GM18526 (cell line): ENCODE data around the gene G6PC1.

Source experiments
- POLR2A ChIP-seq: IDR thresholded peaks from 3 replicates; pipeline ENCODE4 v1.6.1; 2011; ENCODE audit not compliant: insufficient read length; ENCODE audit errors: extremely low read depth

Gene G6PC1

DNA sequence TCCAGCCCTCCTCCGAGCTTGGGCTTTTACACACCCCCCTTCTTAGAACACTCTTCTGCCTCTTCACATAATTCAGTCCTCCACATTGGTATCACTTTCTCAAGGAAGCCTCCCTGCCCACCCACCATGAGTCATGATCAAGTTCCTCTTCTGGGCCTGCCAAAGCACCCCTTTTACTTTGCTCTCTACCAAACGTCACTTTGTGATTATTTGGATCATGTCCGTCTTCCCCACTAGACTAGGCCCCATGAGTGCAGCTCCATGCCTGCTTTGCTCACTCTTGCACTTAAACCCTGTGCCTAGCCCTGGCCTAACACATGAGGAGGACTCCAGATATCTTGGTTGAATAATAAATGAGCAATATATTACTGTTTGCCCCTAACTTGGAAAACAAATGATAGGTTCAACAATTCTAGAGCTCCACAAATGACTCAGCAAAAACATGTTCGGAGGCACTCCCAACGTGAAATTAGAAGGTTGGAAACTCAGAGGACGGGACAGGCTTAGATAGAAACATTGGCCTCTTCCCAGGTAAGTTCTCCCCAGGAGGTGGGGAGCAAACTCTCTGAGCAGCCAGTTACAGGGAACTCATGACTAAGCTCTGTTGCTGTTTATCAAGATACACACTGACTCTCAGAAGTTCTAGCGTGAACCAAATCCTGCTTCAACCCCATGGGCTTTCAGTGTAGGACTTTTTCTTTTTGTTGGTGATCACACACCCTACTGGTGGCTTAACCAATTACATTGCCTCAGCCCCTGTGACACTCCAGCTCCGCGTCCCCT lies 28.3 kb downstream of the G6PC1 start:
- TF ChIP-seq POLR2A = no peak

GRCh38 chr17:42929497-42929844 lies 28.9 kb downstream of the G6PC1 start:
- no peak for TF ChIP-seq POLR2A

DNA sequence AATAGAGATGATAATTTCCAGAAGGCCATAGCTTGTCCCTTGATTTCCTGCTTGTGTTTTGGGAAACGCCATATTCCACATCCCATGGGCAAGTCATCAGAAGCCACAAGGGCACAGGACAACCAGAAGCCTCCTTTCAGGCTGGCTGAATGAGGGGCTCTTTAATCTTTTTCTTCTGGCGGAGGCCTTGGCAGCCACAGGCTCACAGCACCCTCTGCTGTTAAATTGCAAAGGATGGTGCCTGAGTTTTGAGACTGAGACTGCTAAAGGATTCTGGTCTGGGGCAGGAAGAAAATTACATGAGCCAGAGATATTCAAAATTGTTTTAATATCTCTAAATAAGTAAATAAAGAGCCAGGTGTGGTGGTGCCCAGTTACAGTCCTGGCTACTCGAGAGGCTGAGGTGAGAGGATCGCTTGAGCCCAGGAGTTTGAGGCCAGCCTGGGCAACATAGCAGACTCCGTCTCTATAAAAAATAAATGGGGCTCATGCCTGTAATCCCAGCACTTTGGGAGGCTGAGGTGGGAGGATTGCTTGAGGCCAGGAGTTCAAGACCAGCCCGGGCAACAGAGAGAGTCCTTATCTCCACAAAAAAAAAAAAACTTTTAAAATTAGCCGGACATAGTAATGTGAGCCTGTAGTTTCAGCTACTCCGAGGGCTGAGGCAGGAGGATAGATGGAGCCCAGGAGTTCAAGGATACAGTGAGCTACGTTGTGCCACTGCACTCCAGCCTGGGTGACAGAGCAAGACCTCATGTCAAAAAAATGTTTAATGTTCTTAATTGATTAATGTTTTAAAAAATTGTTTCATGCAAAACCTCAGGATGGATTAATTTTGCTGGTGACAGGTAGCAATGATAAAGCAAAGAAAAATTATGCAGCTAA lies 37.4 kb downstream of the G6PC1 start:
- TF ChIP-seq POLR2A = no peak

GRCh38 chr17:42944211-42944610 lies 43.6 kb downstream of the G6PC1 start:
- TF ChIP-seq POLR2A = no peak

- TF ChIP-seq POLR2A = no peak
Observed at GRCh38 chr17:42946812-42947211, 46.2 kb downstream of the G6PC1 start.

DNA sequence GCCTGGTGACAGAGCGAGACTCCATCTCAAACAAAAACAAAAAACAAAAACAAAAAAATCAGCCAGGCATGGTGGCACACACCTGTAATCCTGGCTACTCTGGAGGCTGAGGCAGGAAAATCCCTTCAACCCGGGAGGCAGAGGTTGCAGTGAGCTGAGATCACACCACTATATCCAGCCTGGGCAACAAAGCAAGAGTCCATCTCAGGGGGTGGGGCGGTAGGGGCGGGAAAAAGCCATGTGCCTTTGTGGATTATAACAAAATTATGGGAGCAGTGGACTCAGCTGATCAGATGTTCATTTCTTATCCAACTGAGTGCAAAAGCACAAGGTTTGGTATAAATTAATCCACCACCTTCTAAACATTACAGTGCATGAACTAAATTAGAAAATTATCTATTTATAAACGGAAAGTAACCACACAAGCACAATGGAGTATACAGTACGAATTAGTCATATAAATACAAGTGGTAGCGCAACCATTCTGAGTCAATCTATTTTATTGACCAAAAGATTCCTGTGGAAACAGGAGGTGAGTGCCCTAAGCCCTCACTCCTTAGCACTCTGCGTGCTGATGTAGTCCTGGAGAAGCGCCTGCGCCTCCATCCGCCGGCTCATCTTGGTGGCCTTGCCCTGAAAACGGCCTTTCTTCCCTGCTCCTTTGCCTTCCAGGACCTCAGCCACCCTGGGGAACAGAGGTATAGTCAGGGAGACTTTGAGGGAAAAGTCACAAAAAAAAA lies 49.6 kb downstream of the G6PC1 start:
- no peak for TF ChIP-seq POLR2A
